Tibial nerve (tissue), 4 donors: ENCODE measurements around the gene PCBP3.

Experiments
- EP300 ChIP-seq, 2 donors: sonication (generic); formaldehyde crosslinking; IDR thresholded peaks; one replicate each; pipeline ENCODE4 v1.6.1; 2017; ENCODE audit warnings: antibody characterized with exemption in 2 of 2, mild to moderate bottlenecking in 1 of 2
- POLR2A ChIP-seq, 2 donors: fragments of 450-650 bp; IDR thresholded peaks; one replicate each; pipeline ENCODE4 v1.6.1; 2017; ENCODE audit warnings: antibody characterized with exemption in 2 of 2, mild to moderate bottlenecking in 2 of 2, moderate library complexity in 2 of 2
- TF ChIP-seq, protein P1 (sequence below), 5 experiments: fragments of 200-600 bp in 3 of 5; fragments of 450-650 bp in 2 of 5; sonication (generic) in 3 of 5; IDR thresholded peaks; one replicate each; pipeline ENCODE4 v1.5.1; 2016 to 2019; ENCODE audit warnings: antibody characterized with exemption in 5 of 5, mild to moderate bottlenecking in 3 of 5, moderate library complexity in 2 of 5

DNA sequence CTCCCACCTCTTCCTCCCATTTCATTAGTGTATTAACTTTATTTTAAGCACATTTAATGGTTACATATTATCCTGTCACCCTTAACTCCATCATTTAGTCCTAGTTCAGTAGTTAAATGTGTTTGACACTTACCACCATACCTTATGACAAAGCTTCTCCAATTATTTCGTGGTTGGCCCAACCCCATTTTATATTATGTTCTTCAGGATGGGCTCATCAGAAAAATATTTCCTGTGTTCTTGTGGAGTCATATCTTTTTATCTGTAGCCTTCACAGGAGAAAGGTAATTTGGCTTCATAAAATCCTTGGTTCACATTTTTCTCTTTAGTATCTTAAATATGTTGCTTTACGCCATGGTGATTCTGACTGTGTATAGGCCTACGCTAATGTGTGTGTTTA, 195.7 kb downstream of the PCBP3 start:
- TF ChIP-seq, protein P1, sequence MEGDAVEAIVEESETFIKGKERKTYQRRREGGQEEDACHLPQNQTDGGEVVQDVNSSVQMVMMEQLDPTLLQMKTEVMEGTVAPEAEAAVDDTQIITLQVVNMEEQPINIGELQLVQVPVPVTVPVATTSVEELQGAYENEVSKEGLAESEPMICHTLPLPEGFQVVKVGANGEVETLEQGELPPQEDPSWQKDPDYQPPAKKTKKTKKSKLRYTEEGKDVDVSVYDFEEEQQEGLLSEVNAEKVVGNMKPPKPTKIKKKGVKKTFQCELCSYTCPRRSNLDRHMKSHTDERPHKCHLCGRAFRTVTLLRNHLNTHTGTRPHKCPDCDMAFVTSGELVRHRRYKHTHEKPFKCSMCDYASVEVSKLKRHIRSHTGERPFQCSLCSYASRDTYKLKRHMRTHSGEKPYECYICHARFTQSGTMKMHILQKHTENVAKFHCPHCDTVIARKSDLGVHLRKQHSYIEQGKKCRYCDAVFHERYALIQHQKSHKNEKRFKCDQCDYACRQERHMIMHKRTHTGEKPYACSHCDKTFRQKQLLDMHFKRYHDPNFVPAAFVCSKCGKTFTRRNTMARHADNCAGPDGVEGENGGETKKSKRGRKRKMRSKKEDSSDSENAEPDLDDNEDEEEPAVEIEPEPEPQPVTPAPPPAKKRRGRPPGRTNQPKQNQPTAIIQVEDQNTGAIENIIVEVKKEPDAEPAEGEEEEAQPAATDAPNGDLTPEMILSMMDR (IDR thresholded peaks at IDR 0.05): no peak
- TF ChIP-seq POLR2A (IDR thresholded peaks at IDR 0.05): no peak
- TF ChIP-seq EP300 (IDR thresholded peaks at IDR 0.05): no peak
